OCI-LY3 (cell line): ENCODE data around the gene RBMS3.

Source experiments
- H2AFZ ChIP-seq: fragments of 200-600, 300-600 bp; shearing (Covaris generic); 2 replicates; pipeline ENCODE4 v1.6.0; 2014; ENCODE audit warnings: antibody characterized with exemption, low read depth, low read length
- H3K27ac ChIP-seq: fragments of 200-600, 300-600 bp; sonication (generic); 2 replicates; pipeline ENCODE4 v1.5.1; 2014; ENCODE audit warnings: mild to moderate bottlenecking, low read length, moderate library complexity, mixed read lengths
- H3K27me3 ChIP-seq: fragments of 200-600, 300-600 bp; sonication (generic); 2 replicates; pipeline ENCODE4 v1.6.1; 2014; ENCODE audit warnings: low read depth, low read length, mixed read lengths
- H3K36me3 ChIP-seq: fragments of 200-600, 300-600 bp; sonication (generic); replicated peaks from 2 replicates; pipeline ENCODE3; 2014; ENCODE audit warnings: low read depth, low read length, mixed read lengths
- H3K4me1 ChIP-seq: fragments of 300-600, 200-600 bp; sonication (generic); 2 replicates; pipeline ENCODE4 v1.6.1; 2014; ENCODE audit warnings: low read length, mixed read lengths
- H3K4me2 ChIP-seq: fragments of 200-600, 300-600 bp; sonication (generic); 2 replicates; pipeline ENCODE4 v1.6.1; 2014; ENCODE audit warnings: low read length, mixed read lengths
- H3K4me3 ChIP-seq: fragments of 300-600, 200-600 bp; sonication (generic); 2 replicates; pipeline ENCODE4 v1.5.1; 2014; ENCODE audit warnings: antibody characterized with exemption, mild to moderate bottlenecking, low read length, moderate library complexity
- H3K79me2 ChIP-seq: fragments of 300-600, 200-600 bp; shearing (Covaris generic); 2 replicates; pipeline ENCODE4 v1.6.1; 2014; ENCODE audit warnings: mild to moderate bottlenecking, low read length, mixed read lengths
- H3K9ac ChIP-seq: fragments of 300-600, 200-600 bp; shearing (Covaris generic); 2 replicates; pipeline ENCODE4 v1.6.0; 2014; ENCODE audit warnings: mild to moderate bottlenecking, low read length, moderate library complexity
- H3K9me3 ChIP-seq: fragments of 200-600, 300-600 bp; shearing (Covaris generic); 2 replicates; pipeline ENCODE4 v1.6.1; 2014; ENCODE audit warnings: low read length, mixed read lengths; ENCODE audit not compliant: insufficient read depth
- H4K20me1 ChIP-seq: fragments of 200-600, 300-600 bp; sonication (generic); 2 replicates; pipeline ENCODE4 v1.6.1; 2016; ENCODE audit warnings: low read length, mixed read lengths; ENCODE audit not compliant: insufficient read depth
- CTCF ChIP-seq: fragments of 200-600, 300-600 bp; sonication (generic); IDR thresholded peaks from 2 replicates; pipeline ENCODE4 v1.5.1; 2014; ENCODE audit warnings: antibody characterized with exemption, low read length, low read depth
- EZH2phosphoT487 ChIP-seq: fragments of 200-600 bp; shearing (Covaris generic); IDR thresholded peaks from 2 replicates; pipeline ENCODE4 v1.6.1; 2018; ENCODE audit warnings: antibody characterized with exemption, mixed run types, low read depth

Gene RBMS3

GRCh38 chr3:29397406-29397805, 116.5 kb downstream of the RBMS3 start:
- Histone ChIP-seq H3K79me2 (no peaks in the 10 kb centered on the region), H3K9me3 (no peaks in the 10 kb centered on the region), H3K27ac (no peak overlapping the region), H3K4me2 (no peak overlapping the region), H3K4me3 (no peak overlapping the region), H3K36me3 (no peaks in the 10 kb centered on the region), H2AFZ (no peak overlapping the region), H3K4me1 (peaks cover 6% of the 10 kb centered on the region), H4K20me1 (no peaks in the 10 kb centered on the region), H3K27me3 (peaks cover 3% of the 10 kb centered on the region; the same call in 1 of the 2 replicates), H3K9ac (no peak overlapping the region)
- TF ChIP-seq CTCF (no peak), EZH2phosphoT487 (no peak)

- H3K9ac ChIP-seq = no peak overlapping the region
- peaks cover 6% of the 10 kb centered on the region for H3K4me1 ChIP-seq
- H3K4me2 ChIP-seq = no peak overlapping the region
- H4K20me1 ChIP-seq = no peaks in the 10 kb centered on the region
- H3K9me3 ChIP-seq = no peaks in the 10 kb centered on the region
- no peak overlapping the region for H3K4me3 ChIP-seq
- H3K36me3 ChIP-seq = no peaks in the 10 kb centered on the region
- H2AFZ ChIP-seq = no peak overlapping the region
- TF ChIP-seq CTCF (no peak), EZH2phosphoT487 (no peak)
- H3K27me3 ChIP-seq = peaks cover 3% of the 10 kb centered on the region; the same call in 1 of the 2 replicates
- no peaks in the 10 kb centered on the region for H3K79me2 ChIP-seq
- H3K27ac ChIP-seq = no peak overlapping the region
Measured at GRCh38 chr3:29398787-29399186, 117.9 kb downstream of the RBMS3 start.

- Histone ChIP-seq H3K27ac (no peak overlapping the region), H3K79me2 (no peaks in the 10 kb centered on the region), H3K4me1 (peaks cover 2% of the 10 kb centered on the region; the same call in 1 of the 2 replicates), H3K4me2 (no peak overlapping the region), H3K9ac (no peak overlapping the region), H3K4me3 (no peak overlapping the region), H3K9me3 (no peaks in the 10 kb centered on the region; the same call in 1 of the 2 replicates), H2AFZ (no peak overlapping the region), H3K36me3 (no peaks in the 10 kb centered on the region), H4K20me1 (no peaks in the 10 kb centered on the region), H3K27me3 (no peaks in the 10 kb centered on the region)
- no peak for TF ChIP-seq EZH2phosphoT487
- TF ChIP-seq CTCF = no peak
Measured at GRCh38 chr3:29406291-29406832, 125.5 kb downstream of the RBMS3 start.

- H3K27ac ChIP-seq = no peak overlapping the region
Measured at GRCh38 chr3:29408676-29409075, 127.8 kb downstream of the RBMS3 start.

More at GRCh38 chr3:29408676-29409075, 127.8 kb downstream of the RBMS3 start:
- no peaks in the 10 kb centered on the region; the same call in 1 of the 2 replicates for H3K9me3 ChIP-seq
- H3K27me3 ChIP-seq = no peaks in the 10 kb centered on the region
- no peak overlapping the region for H3K4me3 ChIP-seq
- no peak overlapping the region for H2AFZ ChIP-seq
- no peak overlapping the region for H3K4me2 ChIP-seq
- H4K20me1 ChIP-seq = no peaks in the 10 kb centered on the region
- TF ChIP-seq EZH2phosphoT487 = no peak
- no peak for TF ChIP-seq CTCF
- no peak overlapping the region for H3K9ac ChIP-seq
- peaks cover 14% of the 10 kb centered on the region for H3K4me1 ChIP-seq
- H3K79me2 ChIP-seq = no peaks in the 10 kb centered on the region
- no peaks in the 10 kb centered on the region for H3K36me3 ChIP-seq
